GM21825 (cell line): ENCODE data around the gene BIN1.

Source experiments
- ATAC-seq: cut with Tn5 transposase; IDR thresholded peaks from one replicate; pipeline ENCODE4 v1.9.1; 2021; ENCODE audit warnings: mild to moderate bottlenecking, moderate library complexity; ENCODE audit not compliant: unreplicated experiment

Gene BIN1

GRCh38 chr2:127079358-127079920 is 27.5 kb downstream of the BIN1 start:
- ATAC-seq, result no peak

GRCh38 chr2:127078666-127079270 is 28.2 kb downstream of the BIN1 start:
- ATAC-seq, result no peak

DNA sequence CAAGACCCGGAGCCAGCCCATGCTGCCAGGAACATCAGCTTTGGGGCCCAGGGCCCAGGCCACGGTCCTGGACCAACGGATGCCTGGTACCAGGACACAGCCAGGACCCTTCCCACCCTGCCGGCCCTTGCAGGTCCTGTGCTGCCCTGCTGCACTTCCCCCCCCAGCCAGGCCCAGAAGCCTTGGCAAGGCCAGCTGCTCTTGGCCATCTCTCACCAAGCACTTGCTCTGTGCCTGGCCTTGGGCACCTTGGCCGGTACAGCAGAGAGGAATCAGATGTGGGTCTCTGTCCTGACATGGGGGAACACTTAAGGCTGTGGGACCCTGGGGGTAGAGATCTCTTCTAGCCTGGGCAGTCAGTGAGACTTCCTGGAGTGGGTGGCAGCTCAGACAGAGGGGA is 28.9 kb downstream of the BIN1 start:
- no peak for ATAC-seq

- ATAC-seq, result no peak
Measured at GRCh38 chr2:127076924-127077323, 30.0 kb downstream of the BIN1 start.

- no peak for ATAC-seq
Measured at GRCh38 chr2:127076290-127076689, 30.7 kb downstream of the BIN1 start.

GRCh38 chr2:127075821-127076220 is 31.1 kb downstream of the BIN1 start:
- no peak for ATAC-seq

DNA sequence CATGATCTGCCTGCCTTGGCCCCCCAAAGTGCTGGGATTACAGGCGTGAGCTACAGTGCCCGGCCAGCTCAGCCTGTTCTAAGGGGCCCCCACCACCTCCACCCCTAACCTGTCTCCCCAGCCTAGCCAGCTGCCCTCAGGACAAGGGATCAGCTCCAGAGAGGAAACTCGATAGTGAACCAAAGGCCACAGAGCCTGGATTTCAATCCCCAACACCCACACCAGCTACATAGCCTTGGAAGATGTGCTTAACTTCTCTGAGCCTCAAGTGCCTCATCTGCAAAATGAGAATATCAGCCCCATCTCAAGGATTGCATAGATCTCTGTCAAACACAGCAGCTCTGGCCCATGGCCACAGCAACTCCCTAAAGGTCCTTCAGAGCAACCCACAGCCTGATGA is 32.0 kb downstream of the BIN1 start:
- no peak for ATAC-seq

- ATAC-seq, result no peak
Measured at GRCh38 chr2:127074358-127074757, 32.6 kb downstream of the BIN1 start.

DNA sequence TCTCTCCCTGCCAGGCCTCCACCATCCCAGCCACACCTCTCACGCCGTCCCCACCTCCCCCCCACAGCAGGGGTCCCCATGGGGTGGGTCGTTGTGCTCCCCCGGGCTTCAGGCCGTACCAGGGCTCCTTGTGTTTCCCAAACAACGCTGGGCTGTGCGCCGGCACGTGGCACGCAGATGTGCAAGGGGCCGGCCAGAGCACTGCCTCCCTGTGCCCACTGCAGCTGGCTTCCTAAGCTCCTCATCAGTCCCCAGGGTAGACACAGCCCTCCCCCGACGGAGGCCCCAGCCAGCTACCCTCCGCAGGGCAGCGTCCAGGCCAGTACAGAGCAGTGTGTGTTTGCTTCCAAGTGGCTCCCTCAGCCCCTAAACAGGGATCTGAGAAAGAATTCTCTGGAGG is 34.0 kb downstream of the BIN1 start:
- no peak for ATAC-seq

GRCh38 chr2:127072396-127072795 is 34.6 kb downstream of the BIN1 start:
- no peak for ATAC-seq

GRCh38 chr2:127071901-127072328 is 35.0 kb downstream of the BIN1 start:
- ATAC-seq, result no peak

DNA sequence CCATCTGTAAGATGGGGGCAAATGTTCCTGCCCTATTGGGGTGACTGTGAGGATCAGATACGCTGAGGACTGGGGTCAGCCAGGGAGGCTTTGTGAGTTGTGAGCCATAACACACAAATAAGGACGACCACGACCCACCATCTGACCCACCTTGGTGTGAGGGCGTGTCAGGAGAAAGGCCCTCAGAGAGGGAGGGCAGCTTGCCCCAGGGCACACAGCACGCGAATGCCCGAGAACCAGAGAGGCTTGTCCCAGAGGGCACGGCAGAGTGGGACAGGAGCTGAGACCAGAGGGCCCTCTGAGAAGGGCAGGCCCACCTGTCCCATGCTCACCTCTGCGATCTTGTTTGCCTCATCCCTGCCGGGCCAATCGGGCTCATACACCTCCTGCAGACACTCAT is 36.7 kb downstream of the BIN1 start:
- no peak for ATAC-seq

GRCh38 chr2:127069536-127069935 is 37.4 kb downstream of the BIN1 start:
- no peak for ATAC-seq

GRCh38 chr2:127069003-127069402 is 38.0 kb downstream of the BIN1 start:
- ATAC-seq, result no peak

DNA sequence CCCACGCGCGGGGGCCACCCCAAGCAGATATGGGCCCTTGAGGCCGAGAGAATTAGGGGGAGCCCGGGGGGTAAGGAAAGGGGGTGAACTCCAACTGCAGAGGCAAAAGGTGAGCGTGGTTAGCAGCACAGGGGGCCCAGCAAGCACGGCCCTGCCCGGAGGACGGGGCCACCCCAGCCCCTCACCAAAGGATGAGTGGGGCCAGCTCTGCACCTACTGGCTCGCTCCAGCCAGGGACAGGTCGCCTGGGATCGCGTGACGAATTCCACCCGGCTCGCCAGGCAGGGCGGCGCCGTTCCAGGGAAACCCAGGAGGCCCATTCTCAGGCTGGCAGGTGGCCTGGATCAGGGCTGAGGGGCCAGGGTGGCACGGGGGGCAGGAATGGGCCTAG is 38.6 kb downstream of the BIN1 start:
- ATAC-seq, result no peak

GRCh38 chr2:127067620-127068350 is 39.2 kb downstream of the BIN1 start:
- ATAC-seq, result no peak

GRCh38 chr2:127066942-127067341 is 40.0 kb downstream of the BIN1 start:
- no peak for ATAC-seq

DNA sequence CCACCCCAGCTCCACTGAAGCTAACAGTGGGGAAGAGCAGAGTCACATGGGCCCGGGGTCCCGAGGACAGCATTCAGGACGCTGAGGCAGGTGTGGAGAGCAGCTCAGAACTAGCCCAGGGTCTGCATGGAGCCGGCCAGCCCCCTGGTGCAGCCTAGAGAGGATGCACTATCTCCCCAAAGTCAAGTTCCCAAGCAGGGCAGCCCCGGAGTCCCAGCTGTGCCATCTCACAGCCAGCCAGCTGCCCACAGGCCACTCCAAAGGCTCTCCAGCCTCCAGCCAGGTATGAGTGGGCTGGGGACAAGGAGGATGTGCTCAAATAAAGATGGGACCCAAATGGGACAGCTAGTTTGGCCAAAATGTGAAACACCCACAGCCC is 41.0 kb downstream of the BIN1 start:
- ATAC-seq, result no peak

GRCh38 chr2:127065299-127065939 is 41.5 kb downstream of the BIN1 start:
- ATAC-seq, result no peak

DNA sequence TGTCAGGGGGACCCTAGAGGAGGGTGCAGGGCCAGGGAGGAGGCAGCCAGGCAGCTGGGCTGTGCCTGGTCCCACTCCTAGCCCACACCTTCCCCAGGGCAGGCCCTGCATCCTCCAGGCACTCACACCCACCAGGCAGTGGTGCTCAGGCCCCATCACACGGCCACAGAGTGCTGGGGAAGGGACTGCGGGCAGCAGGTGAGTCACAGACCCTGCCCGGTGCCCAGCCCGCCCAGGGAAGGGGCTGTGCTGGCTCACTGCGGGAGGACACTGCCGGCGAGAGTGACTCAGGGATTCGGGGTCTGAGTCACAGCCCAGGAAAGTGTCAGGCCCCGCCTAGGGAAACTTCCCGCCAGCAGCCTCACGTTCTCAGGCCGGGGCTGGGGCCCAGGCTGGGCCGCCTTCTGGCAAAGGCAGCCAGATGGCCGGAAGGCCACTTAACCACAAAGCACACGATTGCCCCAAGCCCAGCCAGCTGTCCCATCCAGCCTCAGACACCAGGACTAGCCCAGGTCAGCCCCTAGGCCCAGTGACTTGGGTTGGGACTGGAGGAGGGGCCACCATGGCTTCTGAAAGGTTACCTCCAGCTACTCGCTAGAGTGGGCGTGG is 42.2 kb downstream of the BIN1 start:
- peak; percentile 84 for ATAC-seq

DNA sequence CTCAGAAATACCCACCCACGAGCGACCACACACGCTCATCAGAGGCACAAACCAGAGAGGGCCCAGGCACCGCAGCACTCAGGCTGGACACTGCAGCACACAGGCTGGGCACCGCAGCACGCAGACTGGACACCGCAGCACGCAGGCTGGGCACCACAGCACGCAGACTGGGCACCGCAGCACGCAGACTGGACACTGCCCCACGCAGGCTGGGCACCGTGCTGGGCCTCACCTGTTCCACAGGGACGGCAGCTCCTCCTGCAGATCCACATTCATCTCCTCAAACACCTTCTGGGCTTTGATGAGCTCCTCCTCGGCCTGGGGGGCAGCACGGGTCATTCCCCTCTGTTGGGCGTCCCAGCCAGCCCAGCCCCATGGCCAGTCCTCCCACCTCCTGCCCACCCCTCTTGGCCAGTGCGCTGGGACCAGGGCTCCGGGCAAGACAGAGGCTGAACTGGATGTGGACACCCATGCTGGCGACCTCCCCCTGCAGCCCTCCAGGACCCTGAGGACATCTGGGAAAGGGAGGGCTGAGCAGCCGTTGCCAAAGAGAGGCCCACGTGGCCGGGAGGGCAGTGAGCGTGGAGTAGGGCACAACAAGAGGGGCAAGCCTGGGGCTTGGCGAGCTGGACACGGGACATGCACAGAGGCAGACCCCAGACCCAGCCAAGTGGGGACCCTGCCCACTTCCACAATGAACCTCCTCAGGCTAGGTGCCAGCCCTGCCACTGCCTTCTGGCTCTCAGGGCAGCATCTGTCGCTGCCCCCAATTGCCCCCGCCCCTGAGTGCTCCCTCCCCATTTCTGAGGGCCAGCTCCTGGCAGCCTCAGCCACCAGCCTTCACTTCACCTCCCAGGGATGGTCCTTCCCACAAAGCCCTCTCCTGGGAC is 43.0 kb downstream of the BIN1 start:
- no peak for ATAC-seq
